ENCODE results near the gene IRX2. TPM values are rescaled to one million over a fixed set of nuclear protein-coding genes. Genes with fewer than 3 reads are reported as not detected.

IRX2 gene
- total and polyA plus RNA-seq, 2 donors (not counting 1 experiment from before 2014, with no cell fraction given), result not detected

DNA sequence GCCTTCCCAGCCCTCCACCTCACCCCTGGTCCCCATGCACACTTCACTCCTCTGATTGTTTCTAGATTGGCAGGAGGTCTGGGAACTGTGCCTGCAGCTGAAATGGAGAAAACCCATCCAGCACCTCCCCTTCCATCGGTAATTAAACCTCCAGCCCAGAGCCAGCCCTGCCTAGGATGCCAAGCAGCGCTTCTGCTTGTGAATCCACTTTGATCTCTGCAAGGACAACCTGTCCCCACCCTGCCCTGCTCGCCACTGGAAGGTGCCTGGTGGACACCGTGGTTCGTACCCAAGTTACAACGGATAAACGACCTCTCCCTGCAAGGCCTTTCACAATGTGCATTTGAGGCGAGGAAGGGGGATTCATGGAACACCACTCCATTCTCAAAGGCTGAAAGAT lies 50.6 kb downstream of the IRX2 start:
- Histone ChIP-seq H3K9ac (ENCODE audit: low read length) (no peak overlapping the region), H4K20me1 (ENCODE audit: control insufficient read depth, insufficient read depth, low read length, poor library complexity, severe bottlenecking) (no peaks in the 10 kb centered on the region), H3K27me3 (replicated peaks in 1 of 4; ENCODE audit: control extremely low read depth in 1 of 4, control insufficient read depth in 3 of 4, insufficient read depth in 4 of 4, low read length in 3 of 4) (no peaks in the 10 kb centered on the region), H2AFZ (ENCODE audit: insufficient read depth, low read depth, low read length, poor library complexity, severe bottlenecking) (no peak overlapping the region), H3K4me1 (ENCODE audit: control insufficient read depth in 2 of 2, insufficient read depth in 2 of 2, low read length in 2 of 2) (no peaks in the 10 kb centered on the region), H3K4me2 (replicated peaks; ENCODE audit: low read depth, low read length, poor library complexity, severe bottlenecking) (no peak overlapping the region), H3K79me2 (ENCODE audit: control insufficient read depth, insufficient read depth, low read length) (no peaks in the 10 kb centered on the region), H3K9me3 (ENCODE audit: control extremely low read depth in 1 of 3, control insufficient read depth in 2 of 3, insufficient read depth in 1 of 3, low read length in 2 of 3) (peaks cover 0 to 46% (median 0%) of the 10 kb centered on the region in 3 donors), H3K27ac (ENCODE audit: low read length in 2 of 2) (no peak overlapping the region), H3K36me3 (replicated peaks in 1 of 2; ENCODE audit: control extremely low read depth in 1 of 2, control insufficient read depth in 1 of 2, extremely low read depth in 1 of 2, insufficient read depth in 2 of 2, low read length in 1 of 2) (no peaks in the 10 kb centered on the region), H3K4me3 (ENCODE audit: control extremely low read depth in 1 of 5, extremely low read depth in 1 of 5, insufficient read depth in 1 of 5, low read depth in 2 of 5, low read length in 4 of 5) (no peak overlapping the region)
- CTCF ChIA-PET, result no interaction called here
- Mint-ChIP-seq H3K27me3 (no peaks in the 10 kb centered on the region), H3K27ac (no peak overlapping the region), H3K4me1 (no peaks in the 10 kb centered on the region), H3K4me3 (no peak overlapping the region), H3K9me3 (ENCODE audit: insufficient read depth) (no peaks in the 10 kb centered on the region)
- 80% methylated on average over 4 of the region's 8 CpGs for WGBS (ENCODE audit: insufficient coverage)
- TF ChIP-seq, protein P1, sequence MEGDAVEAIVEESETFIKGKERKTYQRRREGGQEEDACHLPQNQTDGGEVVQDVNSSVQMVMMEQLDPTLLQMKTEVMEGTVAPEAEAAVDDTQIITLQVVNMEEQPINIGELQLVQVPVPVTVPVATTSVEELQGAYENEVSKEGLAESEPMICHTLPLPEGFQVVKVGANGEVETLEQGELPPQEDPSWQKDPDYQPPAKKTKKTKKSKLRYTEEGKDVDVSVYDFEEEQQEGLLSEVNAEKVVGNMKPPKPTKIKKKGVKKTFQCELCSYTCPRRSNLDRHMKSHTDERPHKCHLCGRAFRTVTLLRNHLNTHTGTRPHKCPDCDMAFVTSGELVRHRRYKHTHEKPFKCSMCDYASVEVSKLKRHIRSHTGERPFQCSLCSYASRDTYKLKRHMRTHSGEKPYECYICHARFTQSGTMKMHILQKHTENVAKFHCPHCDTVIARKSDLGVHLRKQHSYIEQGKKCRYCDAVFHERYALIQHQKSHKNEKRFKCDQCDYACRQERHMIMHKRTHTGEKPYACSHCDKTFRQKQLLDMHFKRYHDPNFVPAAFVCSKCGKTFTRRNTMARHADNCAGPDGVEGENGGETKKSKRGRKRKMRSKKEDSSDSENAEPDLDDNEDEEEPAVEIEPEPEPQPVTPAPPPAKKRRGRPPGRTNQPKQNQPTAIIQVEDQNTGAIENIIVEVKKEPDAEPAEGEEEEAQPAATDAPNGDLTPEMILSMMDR (IDR thresholded peaks at IDR 0.05), result no peak
- no peak for TF ChIP-seq EZH2 (IDR thresholded peaks at IDR 0.05; ENCODE audit: borderline replicate concordance, insufficient read depth, low read depth, low read length, poor library complexity, severe bottlenecking)
- POLR2A ChIA-PET, result no interaction called here
- ATAC-seq (ENCODE audit: low read depth) (no peak), DNase-seq (no peak)
- intact Hi-C loops (cut with micrococcal nuclease), result no loop called here

DNA sequence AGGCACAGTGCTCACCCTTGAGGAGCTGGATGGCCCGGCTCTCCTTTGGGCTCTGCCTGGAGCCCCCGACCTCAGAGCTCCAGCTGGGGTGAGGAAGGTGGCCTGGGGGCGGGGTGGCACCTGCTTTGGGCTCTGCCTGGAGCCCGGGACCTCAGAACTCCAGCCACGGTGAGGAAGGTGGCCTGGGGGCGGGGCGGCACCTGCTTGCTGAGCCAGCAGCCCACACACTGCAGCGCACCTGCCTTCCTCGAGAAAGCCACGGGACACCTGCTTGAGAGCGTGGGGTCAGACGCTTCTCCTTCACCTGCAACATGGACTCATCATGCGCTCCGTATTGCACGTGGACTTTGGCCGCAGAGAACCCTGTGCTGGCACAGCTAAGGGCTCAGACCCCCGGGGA lies 51.8 kb downstream of the IRX2 start:
- CTCF ChIA-PET, result no interaction called here
- no peak overlapping the region for H3K27ac ChIP-seq (ENCODE audit: low read length in 2 of 2)
- no peak overlapping the region for H3K4me3 ChIP-seq (ENCODE audit: control extremely low read depth in 1 of 5, extremely low read depth in 1 of 5, insufficient read depth in 1 of 5, low read depth in 2 of 5, low read length in 4 of 5)
- H3K27me3 Mint-ChIP-seq, result no peaks in the 10 kb centered on the region
- POLR2A ChIA-PET, result no interaction called here
- ATAC-seq (ENCODE audit: low read depth) (no peak), DNase-seq (no peak)
- 89% methylated on average over 17 of the region's 17 CpGs for WGBS (ENCODE audit: insufficient coverage)
- H4K20me1 ChIP-seq (ENCODE audit: control insufficient read depth, insufficient read depth, low read length, poor library complexity, severe bottlenecking), result no peaks in the 10 kb centered on the region
- no peaks in the 10 kb centered on the region for H3K9me3 Mint-ChIP-seq (ENCODE audit: insufficient read depth)
- no peak overlapping the region for H3K4me3 Mint-ChIP-seq
- H3K79me2 ChIP-seq (ENCODE audit: control insufficient read depth, insufficient read depth, low read length), result no peaks in the 10 kb centered on the region
- H3K4me1 ChIP-seq (ENCODE audit: control insufficient read depth in 2 of 2, insufficient read depth in 2 of 2, low read length in 2 of 2), result no peaks in the 10 kb centered on the region
- no peaks in the 10 kb centered on the region for H3K4me1 Mint-ChIP-seq
- TF ChIP-seq, protein P1 (IDR thresholded peaks at IDR 0.05), result no peak
- no peak for TF ChIP-seq EZH2 (IDR thresholded peaks at IDR 0.05; ENCODE audit: borderline replicate concordance, insufficient read depth, low read depth, low read length, poor library complexity, severe bottlenecking)
- H3K27me3 ChIP-seq (replicated peaks in 1 of 4; ENCODE audit: control extremely low read depth in 1 of 4, control insufficient read depth in 3 of 4, insufficient read depth in 4 of 4, low read length in 3 of 4), result no peaks in the 10 kb centered on the region
- H3K4me2 ChIP-seq (replicated peaks; ENCODE audit: low read depth, low read length, poor library complexity, severe bottlenecking), result no peak overlapping the region
- H3K36me3 ChIP-seq (replicated peaks in 1 of 2; ENCODE audit: control extremely low read depth in 1 of 2, control insufficient read depth in 1 of 2, extremely low read depth in 1 of 2, insufficient read depth in 2 of 2, low read length in 1 of 2), result no peaks in the 10 kb centered on the region
- intact Hi-C loops (cut with micrococcal nuclease), result no loop called here
- H3K27ac Mint-ChIP-seq, result no peak overlapping the region
- no peak overlapping the region for H3K9ac ChIP-seq (ENCODE audit: low read length)
- H3K9me3 ChIP-seq (ENCODE audit: control extremely low read depth in 1 of 3, control insufficient read depth in 2 of 3, insufficient read depth in 1 of 3, low read length in 2 of 3), result peaks cover 0 to 45% (median 0%) of the 10 kb centered on the region in 3 donors
- H2AFZ ChIP-seq (ENCODE audit: insufficient read depth, low read depth, low read length, poor library complexity, severe bottlenecking), result no peak overlapping the region
